Chondrocyte (in vitro differentiated cells): ENCODE results near the gene DEAF1. TPM values are rescaled to one million over a fixed set of nuclear protein-coding genes. Genes with fewer than 3 reads are reported as not detected.
"Not testable (repeated sequence)": the region's sequence is repeated elsewhere in the genome, so short reads cannot be mapped to it uniquely, and the experiment has no call there.

Experiments used
- DNase-seq: peaks from one replicate; pipeline ENCODE4 v3.0.0; 2021; ENCODE audit warnings: mixed read lengths, low spot score
- H3K27ac Mint-ChIP-seq: one replicate; pipeline ENCODE4 v1.8.0; 2021; ENCODE audit warnings: mild to moderate bottlenecking, moderate library complexity, mixed read lengths; ENCODE audit not compliant: unreplicated experiment
- H3K27me3 Mint-ChIP-seq: 2 replicates; pipeline ENCODE4 v1.8.0; 2021; ENCODE audit warnings: low read depth, mixed read lengths
- H3K36me3 Mint-ChIP-seq: 2 replicates; pipeline ENCODE4 v1.8.0; 2021; ENCODE audit warnings: low read depth, mixed read lengths
- H3K4me1 Mint-ChIP-seq: 2 replicates; pipeline ENCODE4 v1.8.0; 2021; ENCODE audit warnings: low read depth, mild to moderate bottlenecking, mixed read lengths
- H3K4me3 Mint-ChIP-seq: one replicate; pipeline ENCODE4 v1.8.0; 2021; ENCODE audit warnings: mild to moderate bottlenecking, moderate library complexity, mixed read lengths; ENCODE audit not compliant: unreplicated experiment
- H3K9me3 Mint-ChIP-seq: 2 replicates; pipeline ENCODE4 v1.8.0; 2021; ENCODE audit warnings: low read depth, mixed read lengths
- CTCF ChIP-seq: fragments of 200-600 bp; sonication (generic); IDR thresholded peaks from 2 replicates; pipeline ENCODE4 v1.5.0; 2021; ENCODE audit warnings: antibody characterized with exemption, mild to moderate bottlenecking, moderate library complexity
- total RNA-seq: library from RNA; stranded (reverse); gene quantifications from 3 replicates; pipeline ENCODE4 v1.2.1, GENCODE V29; 2021

The DEAF1 gene
- total RNA-seq, 1 donor from 2014 or later: 67.6 TPM

- no peak for DNase-seq
- no peak overlapping the region for H3K4me3 Mint-ChIP-seq
- H3K9me3 Mint-ChIP-seq: no peaks in the 10 kb centered on the region
- no peaks in the 10 kb centered on the region for H3K27me3 Mint-ChIP-seq
- H3K4me1 Mint-ChIP-seq: no peaks in the 10 kb centered on the region
- no peak for TF ChIP-seq CTCF
- peaks cover 11% of the 10 kb centered on the region for H3K36me3 Mint-ChIP-seq
- no peak overlapping the region for H3K27ac Mint-ChIP-seq
Measured at GRCh38 chr11:650482-650881, 44.5 kb downstream of the DEAF1 start.

GRCh38 chr11:647672-648158 is 47.3 kb downstream of the DEAF1 start:
- not testable (repeated sequence) for H3K4me3 Mint-ChIP-seq, DNase-seq, H3K27ac Mint-ChIP-seq, H3K4me1 Mint-ChIP-seq, H3K27me3 Mint-ChIP-seq, H3K9me3 Mint-ChIP-seq
- H3K36me3 Mint-ChIP-seq: peaks cover 11% of the 10 kb centered on the region

- H3K36me3 Mint-ChIP-seq: peaks cover 9% of the 10 kb centered on the region
- H3K4me3 Mint-ChIP-seq: no peak overlapping the region
- H3K9me3 Mint-ChIP-seq: no peaks in the 10 kb centered on the region
- no peaks in the 10 kb centered on the region for H3K27me3 Mint-ChIP-seq
- no peak for DNase-seq
- no peaks in the 10 kb centered on the region for H3K4me1 Mint-ChIP-seq
- no peak overlapping the region for H3K27ac Mint-ChIP-seq
- TF ChIP-seq CTCF: no peak
Measured at GRCh38 chr11:646214-646613, 48.8 kb downstream of the DEAF1 start.

- no peak for DNase-seq
- TF ChIP-seq CTCF: no peak
- H3K27me3 Mint-ChIP-seq: no peaks in the 10 kb centered on the region
- no peaks in the 10 kb centered on the region for H3K4me1 Mint-ChIP-seq
- H3K9me3 Mint-ChIP-seq: no peaks in the 10 kb centered on the region
- no peak overlapping the region for H3K27ac Mint-ChIP-seq
- no peak overlapping the region for H3K4me3 Mint-ChIP-seq
- H3K36me3 Mint-ChIP-seq: peaks cover 8% of the 10 kb centered on the region
Measured at GRCh38 chr11:645536-645935, 49.5 kb downstream of the DEAF1 start.

- Mint-ChIP-seq H3K36me3 (peaks cover 5% of the 10 kb centered on the region), H3K4me3 (no peak overlapping the region), H3K9me3 (no peaks in the 10 kb centered on the region), H3K4me1 (peaks cover under 1% of the 10 kb centered on the region), H3K27ac (no peak overlapping the region), H3K27me3 (no peaks in the 10 kb centered on the region)
- no peak for TF ChIP-seq CTCF
- DNase-seq: no peak
Measured at GRCh38 chr11:643849-644738, 50.9 kb downstream of the DEAF1 start.
